Stimulated activated naive CD8-positive, alpha-beta T cell treated with anti-CD3 and anti-CD28 coated beads, Interleukin-15, Interleukin-2, amounts not matched to agents 100 ng/mL and 50 ng/mL, for 24 hours (primary cell): Measurements from ENCODE around the gene SYNGR3.

ENCODE experiments used
- H3K27ac Mint-ChIP-seq: one replicate; pipeline ENCODE4 v1.8.0; 2021; ENCODE audit warnings: mild to moderate bottlenecking, mixed read lengths
- H3K27me3 Mint-ChIP-seq: one replicate; pipeline ENCODE4 v1.8.0; 2021; ENCODE audit warnings: mixed read lengths
- H3K36me3 Mint-ChIP-seq: one replicate; pipeline ENCODE4 v1.8.0; 2021; ENCODE audit warnings: low read depth, mixed read lengths
- H3K4me1 Mint-ChIP-seq: one replicate; pipeline ENCODE4 v1.8.0; 2021; ENCODE audit warnings: low read depth, mixed read lengths
- H3K4me3 Mint-ChIP-seq: one replicate; pipeline ENCODE4 v1.8.0; 2021; ENCODE audit warnings: mild to moderate bottlenecking, mixed read lengths
- H3K9me3 Mint-ChIP-seq: one replicate; pipeline ENCODE4 v1.8.0; 2021; ENCODE audit warnings: mixed read lengths

SYNGR3 gene

GRCh38 chr16:1966460-1966859, 23.3 kb upstream of the SYNGR3 start, which contains the start of gene RNF151:
RNF151 (plus strand) TSS chr16:1966856; CDS start chr16:1966882, 26 bp downstream.
- Mint-ChIP-seq H3K27me3 (no peaks in the 10 kb centered on the region), H3K36me3 (peaks cover 43% of the 10 kb centered on the region), H3K27ac (peak within 1 kb of the TSS; percentile 97), H3K4me1 (peaks cover 43% of the 10 kb centered on the region), H3K9me3 (no peaks in the 10 kb centered on the region), H3K4me3 (peak within 1 kb of the TSS; percentile 98)

- Mint-ChIP-seq H3K27ac (no peak overlapping the region), H3K4me1 (peaks cover 37% of the 10 kb centered on the region), H3K4me3 (no peak overlapping the region), H3K9me3 (no peaks in the 10 kb centered on the region), H3K27me3 (no peaks in the 10 kb centered on the region), H3K36me3 (peaks cover 24% of the 10 kb centered on the region)
Measured at GRCh38 chr16:1968146-1968953, 21.4 kb upstream of the SYNGR3 start.

- H3K4me3 Mint-ChIP-seq: peak within 1 kb of the TSS; percentile 98
- H3K9me3 Mint-ChIP-seq: no peaks in the 10 kb centered on the region
- H3K27ac Mint-ChIP-seq: peak within 1 kb of the TSS; percentile 98
- H3K36me3 Mint-ChIP-seq: peaks cover 22% of the 10 kb centered on the region
- no peaks in the 10 kb centered on the region for H3K27me3 Mint-ChIP-seq
- peaks cover 24% of the 10 kb centered on the region for H3K4me1 Mint-ChIP-seq
Measured at GRCh38 chr16:1971796-1972489, 17.8 kb upstream of the SYNGR3 start, which contains the start of gene TBL3. TBL3 (plus strand) TSS chr16:1972053; CDS start chr16:1972165, 112 bp downstream.

GRCh38 chr16:1972490-1972877, 17.3 kb upstream of the SYNGR3 start:
- H3K27me3 Mint-ChIP-seq: no peaks in the 10 kb centered on the region
- H3K27ac Mint-ChIP-seq: peak overlapping the region; percentile 29
- peaks cover 20% of the 10 kb centered on the region for H3K36me3 Mint-ChIP-seq
- no peaks in the 10 kb centered on the region for H3K9me3 Mint-ChIP-seq
- H3K4me3 Mint-ChIP-seq: peak overlapping the region; percentile 98
- H3K4me1 Mint-ChIP-seq: peaks cover 24% of the 10 kb centered on the region

GRCh38 chr16:1973461-1974156, 16.2 kb upstream of the SYNGR3 start:
- no peaks in the 10 kb centered on the region for H3K9me3 Mint-ChIP-seq
- H3K27ac Mint-ChIP-seq: no peak overlapping the region
- H3K4me3 Mint-ChIP-seq: peak overlapping the region; percentile 98
- H3K4me1 Mint-ChIP-seq: peaks cover 24% of the 10 kb centered on the region
- peaks cover 20% of the 10 kb centered on the region for H3K36me3 Mint-ChIP-seq
- no peaks in the 10 kb centered on the region for H3K27me3 Mint-ChIP-seq

GRCh38 chr16:1974157-1975070, 15.4 kb upstream of the SYNGR3 start:
- Mint-ChIP-seq H3K4me3 (no peak overlapping the region), H3K27ac (no peak overlapping the region), H3K9me3 (no peaks in the 10 kb centered on the region), H3K36me3 (peaks cover 20% of the 10 kb centered on the region), H3K27me3 (no peaks in the 10 kb centered on the region), H3K4me1 (peaks cover 26% of the 10 kb centered on the region)

GRCh38 chr16:1975432-1976215, 14.1 kb upstream of the SYNGR3 start:
- Mint-ChIP-seq H3K4me3 (no peak overlapping the region), H3K4me1 (peaks cover 25% of the 10 kb centered on the region), H3K9me3 (no peaks in the 10 kb centered on the region), H3K36me3 (peaks cover 20% of the 10 kb centered on the region), H3K27me3 (peaks cover 2% of the 10 kb centered on the region), H3K27ac (no peak overlapping the region)

GRCh38 chr16:1976216-1976520, 13.6 kb upstream of the SYNGR3 start:
- H3K27ac Mint-ChIP-seq: no peak overlapping the region
- H3K27me3 Mint-ChIP-seq: peaks cover 7% of the 10 kb centered on the region
- H3K9me3 Mint-ChIP-seq: no peaks in the 10 kb centered on the region
- H3K36me3 Mint-ChIP-seq: peaks cover 20% of the 10 kb centered on the region
- H3K4me3 Mint-ChIP-seq: no peak overlapping the region
- H3K4me1 Mint-ChIP-seq: peaks cover 22% of the 10 kb centered on the region

- H3K27ac Mint-ChIP-seq: no peak overlapping the region
- H3K4me3 Mint-ChIP-seq: no peak overlapping the region
- H3K36me3 Mint-ChIP-seq: peaks cover 20% of the 10 kb centered on the region
- peaks cover 21% of the 10 kb centered on the region for H3K4me1 Mint-ChIP-seq
- H3K9me3 Mint-ChIP-seq: no peaks in the 10 kb centered on the region
- peaks cover 14% of the 10 kb centered on the region for H3K27me3 Mint-ChIP-seq
Measured at GRCh38 chr16:1976951-1977874, 12.6 kb upstream of the SYNGR3 start.

GRCh38 chr16:1977875-1978268, 11.9 kb upstream of the SYNGR3 start:
- H3K4me1 Mint-ChIP-seq: peaks cover 18% of the 10 kb centered on the region
- no peak overlapping the region for H3K27ac Mint-ChIP-seq
- H3K9me3 Mint-ChIP-seq: no peaks in the 10 kb centered on the region

GRCh38 chr16:1978476-1979120, 11.2 kb upstream of the SYNGR3 start:
- no peak overlapping the region for H3K27ac Mint-ChIP-seq
- H3K27me3 Mint-ChIP-seq: peaks cover 25% of the 10 kb centered on the region
- H3K4me3 Mint-ChIP-seq: no peak overlapping the region
- no peaks in the 10 kb centered on the region for H3K9me3 Mint-ChIP-seq
- H3K4me1 Mint-ChIP-seq: peaks cover 15% of the 10 kb centered on the region
- H3K36me3 Mint-ChIP-seq: peaks cover 20% of the 10 kb centered on the region

More at GRCh38 chr16:1977875-1978268, 11.9 kb upstream of the SYNGR3 start:
- H3K36me3 Mint-ChIP-seq: peaks cover 20% of the 10 kb centered on the region
- peaks cover 21% of the 10 kb centered on the region for H3K27me3 Mint-ChIP-seq
- H3K4me3 Mint-ChIP-seq: no peak overlapping the region

- peaks cover 20% of the 10 kb centered on the region for H3K36me3 Mint-ChIP-seq
- no peaks in the 10 kb centered on the region for H3K9me3 Mint-ChIP-seq
- H3K27ac Mint-ChIP-seq: no peak overlapping the region
- H3K4me1 Mint-ChIP-seq: peaks cover 15% of the 10 kb centered on the region
- no peak overlapping the region for H3K4me3 Mint-ChIP-seq
- peaks cover 25% of the 10 kb centered on the region for H3K27me3 Mint-ChIP-seq
Measured at GRCh38 chr16:1979271-1980029, 10.3 kb upstream of the SYNGR3 start.
